Stomach smooth muscle (tissue), 2 donors: ENCODE results near the gene SMCO1.
"Not testable (repeated sequence)": the region's sequence is repeated elsewhere in the genome, so short reads cannot be mapped to it uniquely, and the experiment has no call there.

ENCODE experiments used
- H3K27ac ChIP-seq: one replicate; pipeline ENCODE4 v1.7.0; 2013; ENCODE audit warnings: mild to moderate bottlenecking, low read length, inconsistent platforms
- H3K27me3 ChIP-seq, 2 donors: one replicate each; pipeline ENCODE4 v1.7.0; 2013; ENCODE audit warnings: low read length in 2 of 2; ENCODE audit not compliant: insufficient read depth in 2 of 2, control insufficient read depth in 1 of 2
- H3K36me3 ChIP-seq, 2 donors: one replicate each; pipeline ENCODE4 v1.7.0; 2013; ENCODE audit warnings: low read length in 2 of 2; ENCODE audit not compliant: control insufficient read depth in 2 of 2, insufficient read depth in 2 of 2
- H3K4me1 ChIP-seq: one replicate; pipeline ENCODE4 v1.7.0; 2013; ENCODE audit warnings: low read length; ENCODE audit not compliant: control insufficient read depth, insufficient read depth
- H3K4me3 ChIP-seq, 2 donors: one replicate each; pipeline ENCODE4 v1.7.0; 2013; ENCODE audit warnings: low read length in 2 of 2
- H3K9ac ChIP-seq, 2 donors: one replicate each; pipeline ENCODE4 v1.7.0; 2013; ENCODE audit warnings: low read length in 2 of 2, mild to moderate bottlenecking in 1 of 2
- H3K9me3 ChIP-seq, 2 donors: one replicate each; pipeline ENCODE4 v1.7.0; 2013; ENCODE audit warnings: low read length in 2 of 2; ENCODE audit not compliant: control insufficient read depth in 2 of 2
- donor health status: healthy.
- donor health status: Pancreatic carcinoma.

The SMCO1 gene, protein sequence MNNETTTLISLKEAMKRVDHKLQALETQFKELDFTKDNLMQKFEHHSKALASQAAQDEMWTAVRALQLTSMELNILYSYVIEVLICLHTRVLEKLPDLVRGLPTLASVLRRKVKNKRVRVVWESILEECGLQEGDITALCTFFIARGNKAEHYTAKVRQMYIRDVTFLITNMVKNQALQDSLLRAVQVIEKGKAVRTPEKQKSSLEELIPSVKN

DNA sequence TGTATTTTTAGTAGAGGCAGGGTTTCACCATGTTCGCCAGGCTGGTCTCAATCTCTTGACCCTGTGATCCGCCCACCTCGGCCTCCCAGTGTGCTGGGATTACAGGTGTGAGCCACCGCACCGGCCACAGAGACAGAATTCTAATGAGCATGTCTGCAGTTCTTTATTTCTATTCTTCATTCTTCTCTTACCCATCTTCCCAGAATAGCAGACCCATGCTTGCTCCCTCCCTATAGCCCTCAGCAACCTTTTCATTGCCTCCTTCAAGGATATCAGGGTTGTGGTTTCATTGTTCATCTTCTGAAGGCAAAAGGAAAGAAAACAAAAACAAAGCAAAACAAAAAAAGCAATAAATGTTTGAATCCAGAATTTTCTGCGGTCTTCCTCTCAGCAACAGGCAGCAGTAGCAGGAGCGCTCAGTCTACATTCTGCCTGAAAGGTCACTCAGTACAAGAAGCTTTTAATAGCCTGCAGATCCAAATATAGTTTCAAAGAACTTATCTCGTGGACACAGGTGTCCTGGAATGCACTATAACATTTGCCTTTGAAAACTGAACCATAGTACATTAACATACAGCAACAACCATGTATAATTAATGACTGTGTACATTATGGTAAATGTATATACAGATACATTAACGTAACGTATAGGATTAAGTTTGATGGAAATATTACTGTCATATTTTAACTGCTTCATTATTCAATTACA lies at the start of gene SMCO1:
TSS of gene SMCO1 (minus strand) at position 434 of the 709 bp plus-strand sequence. CDS start at position 297, 137 bp downstream.
- no peaks in the 10 kb centered on the region for H3K4me1 ChIP-seq
- H3K4me3 ChIP-seq, result no peak within 1 kb of the TSS
- no peaks in the 10 kb centered on the region for H3K36me3 ChIP-seq
- H3K27me3 ChIP-seq, result no peaks in the 10 kb centered on the region
- peaks cover 8 to 9% of the 10 kb centered on the region in 2 donors for H3K9me3 ChIP-seq
- H3K27ac ChIP-seq, result no peak within 1 kb of the TSS
- no peak within 1 kb of the TSS for H3K9ac ChIP-seq

DNA sequence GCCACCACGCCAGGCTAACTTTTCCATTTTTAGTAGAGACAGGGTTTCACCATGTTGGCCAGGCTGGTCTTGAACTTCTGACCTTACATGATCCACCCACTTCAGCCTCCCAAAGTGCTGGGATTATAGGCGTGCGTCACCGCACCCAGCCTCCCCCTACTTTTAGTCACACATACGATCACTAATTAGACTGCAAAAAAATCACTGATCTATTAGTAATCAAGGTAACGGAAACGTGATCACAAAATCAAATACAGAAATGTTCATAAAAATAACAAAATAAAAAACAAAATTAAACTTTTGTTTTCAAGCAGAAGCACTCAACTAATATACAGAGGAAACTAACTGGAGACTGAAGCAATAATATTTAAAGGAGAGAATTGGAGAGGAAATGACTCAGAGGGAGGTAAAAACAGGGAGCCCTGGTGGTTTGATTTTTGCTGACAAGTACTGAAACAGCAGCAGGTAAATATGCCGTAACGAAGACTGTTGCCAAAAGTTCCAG lies 48.6 kb upstream of the SMCO1 start:
- Histone ChIP-seq H3K4me3 (no peak overlapping the region), H3K27ac (no peak overlapping the region)

DNA sequence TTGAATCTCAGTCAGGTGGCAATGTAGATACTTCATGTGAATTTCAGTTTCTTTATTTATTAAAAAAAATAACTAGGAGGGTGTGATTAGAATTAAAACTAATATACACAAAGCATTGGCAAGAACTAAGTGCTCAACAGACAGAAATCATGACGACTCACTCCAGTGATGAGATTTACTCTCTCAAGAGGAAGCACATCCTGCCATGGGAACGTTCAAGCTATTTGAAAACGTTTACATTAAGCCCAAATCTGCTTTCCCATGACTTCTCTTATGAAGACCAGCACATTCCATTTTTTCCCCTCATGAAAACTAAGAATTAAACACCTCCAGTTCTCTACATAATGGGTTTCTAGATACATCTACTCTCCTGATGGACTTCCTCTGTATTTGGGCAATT lies 44.7 kb upstream of the SMCO1 start:
- H3K9me3 ChIP-seq, result no peaks in the 10 kb centered on the region
- H3K36me3 ChIP-seq, result peaks cover 3 to 5% of the 10 kb centered on the region in 2 donors
- H3K27me3 ChIP-seq, result no peaks in the 10 kb centered on the region
- H3K4me3 ChIP-seq, result no peak overlapping the region
- H3K27ac ChIP-seq, result no peak overlapping the region
- no peak overlapping the region for H3K9ac ChIP-seq
- H3K4me1 ChIP-seq, result no peaks in the 10 kb centered on the region

More for the DNA sequence above, 48.6 kb upstream of the SMCO1 start:
- no peaks in the 10 kb centered on the region for H3K27me3 ChIP-seq
- H3K9me3 ChIP-seq, result no peaks in the 10 kb centered on the region
- H3K9ac ChIP-seq, result no peak overlapping the region
- peaks cover 3 to 8% of the 10 kb centered on the region in 2 donors for H3K36me3 ChIP-seq
- peaks cover 7% of the 10 kb centered on the region for H3K4me1 ChIP-seq

DNA sequence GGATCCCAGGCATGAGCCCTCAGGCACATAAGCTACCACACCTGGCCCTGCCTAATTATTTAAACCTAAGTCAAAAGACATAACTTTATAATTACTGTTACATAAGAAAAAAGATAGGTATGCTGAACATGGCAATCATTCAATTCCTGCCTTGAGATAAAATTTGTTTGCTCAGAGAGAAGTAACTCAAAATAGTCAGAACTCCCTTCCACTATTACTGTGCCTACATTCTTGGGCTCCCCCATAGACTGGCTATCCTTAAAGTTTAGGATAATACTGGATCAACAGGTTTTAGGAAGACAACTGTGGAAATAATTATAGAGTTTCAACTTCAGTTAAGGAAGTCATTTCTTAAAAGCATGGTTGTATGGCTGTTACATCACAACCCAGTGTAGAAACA lies 43.3 kb upstream of the SMCO1 start:
- H3K4me1 ChIP-seq, result no peaks in the 10 kb centered on the region
- no peak overlapping the region for H3K4me3 ChIP-seq
- H3K9ac ChIP-seq, result no peak overlapping the region
- no peak overlapping the region for H3K27ac ChIP-seq
- H3K27me3 ChIP-seq, result no peaks in the 10 kb centered on the region
- peaks cover 3 to 5% of the 10 kb centered on the region in 2 donors for H3K36me3 ChIP-seq
- no peaks in the 10 kb centered on the region for H3K9me3 ChIP-seq

DNA sequence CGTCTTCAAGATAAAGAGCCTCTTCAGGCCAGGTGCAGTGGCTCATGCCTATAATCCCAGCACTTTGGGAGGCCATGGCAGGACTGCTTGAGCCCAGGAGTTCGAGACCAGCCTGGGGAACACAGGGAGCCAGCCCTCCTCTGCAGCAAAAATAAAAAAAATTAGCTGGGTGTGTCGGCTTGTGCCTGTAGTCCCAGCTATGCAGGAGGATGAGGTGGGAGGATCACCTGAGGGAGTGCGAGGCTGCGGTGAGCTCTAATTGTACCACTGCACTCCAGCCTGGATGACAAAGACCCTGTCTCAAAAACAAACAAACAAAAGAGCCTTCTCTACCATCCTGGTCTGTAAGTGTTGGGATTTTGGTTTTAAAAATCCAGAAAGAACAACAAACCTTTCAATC lies 42.1 kb upstream of the SMCO1 start:
- H3K27ac ChIP-seq, result no peak overlapping the region
- H3K4me1 ChIP-seq, result no peaks in the 10 kb centered on the region
- no peak overlapping the region for H3K9ac ChIP-seq
- H3K27me3 ChIP-seq, result no peaks in the 10 kb centered on the region
- H3K36me3 ChIP-seq, result peaks cover 3 to 5% of the 10 kb centered on the region in 2 donors
- no peak overlapping the region for H3K4me3 ChIP-seq
- H3K9me3 ChIP-seq, result no peaks in the 10 kb centered on the region

DNA sequence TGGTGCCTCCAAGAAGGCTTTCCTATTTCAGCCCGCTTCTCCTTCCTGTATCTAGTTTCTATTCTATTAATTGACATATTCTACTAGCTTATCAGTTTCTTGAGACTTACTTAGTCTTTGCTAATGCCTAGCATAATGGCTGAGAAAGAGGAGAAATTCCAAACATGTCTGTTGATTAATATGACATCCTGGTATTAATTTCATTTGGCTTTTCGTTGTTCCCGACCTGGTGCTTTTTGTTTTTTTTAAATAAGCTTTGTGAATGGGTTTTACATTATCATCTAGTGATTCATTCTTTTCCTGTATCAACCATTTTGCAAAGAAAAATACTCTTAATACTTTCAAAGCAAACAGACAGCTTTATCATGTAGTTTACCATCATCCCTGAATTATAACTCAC lies 40.1 kb upstream of the SMCO1 start:
- H3K4me1 ChIP-seq, result no peaks in the 10 kb centered on the region
- no peaks in the 10 kb centered on the region for H3K36me3 ChIP-seq
- H3K4me3 ChIP-seq, result no peak overlapping the region
- H3K27me3 ChIP-seq, result no peaks in the 10 kb centered on the region
- no peaks in the 10 kb centered on the region for H3K9me3 ChIP-seq
- no peak overlapping the region for H3K9ac ChIP-seq
- no peak overlapping the region for H3K27ac ChIP-seq

DNA sequence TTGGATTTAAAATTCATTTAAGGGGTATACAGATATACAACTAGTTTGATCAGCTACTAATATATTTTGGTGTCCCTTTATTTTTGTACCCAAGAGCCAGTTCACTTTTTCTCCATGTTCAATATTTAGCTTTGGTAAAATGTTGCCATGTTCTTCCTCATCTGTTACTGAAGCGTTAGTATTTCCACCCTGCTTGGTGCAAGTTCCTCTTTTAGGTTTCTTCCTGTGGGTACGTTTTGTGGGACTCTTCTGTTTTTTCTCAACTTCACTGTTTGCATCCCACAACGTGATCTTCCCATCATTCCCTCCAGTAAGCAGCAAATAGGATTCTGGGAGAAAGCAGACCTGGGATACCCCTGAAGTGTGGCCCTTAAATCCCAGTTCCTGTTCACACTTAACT lies 39.1 kb upstream of the SMCO1 start:
- no peaks in the 10 kb centered on the region for H3K4me1 ChIP-seq
- H3K27ac ChIP-seq, result no peak overlapping the region
- H3K9ac ChIP-seq, result no peak overlapping the region
- no peaks in the 10 kb centered on the region for H3K27me3 ChIP-seq
- no peaks in the 10 kb centered on the region for H3K36me3 ChIP-seq
- H3K9me3 ChIP-seq, result no peaks in the 10 kb centered on the region
- no peak overlapping the region for H3K4me3 ChIP-seq

DNA sequence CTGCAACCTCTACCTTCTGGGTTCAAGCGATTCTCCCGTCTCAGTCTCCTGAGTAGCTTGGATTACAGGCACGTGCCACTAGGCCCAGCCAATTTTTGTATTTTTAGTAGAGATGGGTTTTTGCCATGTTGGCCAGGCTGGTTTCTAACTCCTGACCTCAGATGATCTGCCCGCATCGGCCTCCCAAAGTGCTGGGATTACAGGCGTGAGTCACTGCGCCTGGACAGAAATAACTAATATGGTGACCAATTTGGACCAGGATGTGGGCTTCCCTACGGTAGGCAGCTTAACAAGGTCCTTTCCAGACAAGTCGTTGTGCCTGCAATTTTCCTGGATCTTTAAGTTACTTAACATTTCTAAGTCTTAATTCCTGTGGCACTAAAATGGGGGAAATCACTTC lies 38.4 kb upstream of the SMCO1 start:
- Histone ChIP-seq H3K27me3 (no peaks in the 10 kb centered on the region), H3K9me3 (no peaks in the 10 kb centered on the region), H3K27ac (no peak overlapping the region), H3K36me3 (no peaks in the 10 kb centered on the region), H3K9ac (no peak overlapping the region), H3K4me1 (no peaks in the 10 kb centered on the region), H3K4me3 (no peak overlapping the region)

DNA sequence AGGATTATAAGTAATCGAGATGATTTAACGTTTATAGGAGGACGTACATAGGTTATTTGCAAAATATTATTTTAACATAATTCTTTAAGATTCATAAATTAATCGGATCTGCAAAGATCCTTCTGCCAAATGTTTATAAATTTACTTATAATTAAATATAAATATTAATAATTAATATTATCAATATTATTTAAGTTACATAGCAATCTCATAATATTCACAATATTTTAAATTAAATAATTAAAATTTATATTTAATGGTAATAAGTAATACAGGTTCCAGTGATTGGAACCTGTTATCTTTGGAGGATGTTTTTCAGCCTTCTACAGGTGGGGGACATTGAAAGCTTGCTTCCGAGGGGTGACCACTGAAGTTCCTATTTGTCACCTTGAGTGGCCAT lies 37.1 kb upstream of the SMCO1 start:
- H3K27ac ChIP-seq, result no peak overlapping the region
- no peaks in the 10 kb centered on the region for H3K36me3 ChIP-seq
- H3K4me3 ChIP-seq, result no peak overlapping the region
- H3K9ac ChIP-seq, result no peak overlapping the region
- H3K9me3 ChIP-seq, result no peaks in the 10 kb centered on the region
- no peaks in the 10 kb centered on the region for H3K27me3 ChIP-seq
- H3K4me1 ChIP-seq, result no peaks in the 10 kb centered on the region

DNA sequence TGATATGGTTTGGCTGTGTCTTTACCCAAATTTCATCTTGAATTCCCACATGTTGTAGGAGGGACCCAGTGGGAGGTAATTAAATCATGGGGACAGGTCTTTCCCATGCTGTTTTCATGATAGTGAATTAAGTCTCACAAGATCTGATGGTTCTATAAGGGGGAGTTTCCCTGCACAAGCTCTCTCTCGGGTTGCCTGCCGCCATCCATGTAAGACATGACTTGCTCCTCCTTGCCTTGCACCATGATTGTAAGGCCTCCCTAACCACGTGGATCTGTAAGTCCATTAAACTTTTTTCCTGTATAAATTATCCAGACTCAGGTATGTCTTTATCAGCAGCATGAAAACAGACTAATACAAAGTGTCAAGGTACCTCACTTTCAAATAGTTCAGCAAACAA lies 35.0 kb upstream of the SMCO1 start:
- H3K4me3 ChIP-seq, H3K4me1 ChIP-seq, H3K9ac ChIP-seq, H3K27me3 ChIP-seq, H3K9me3 ChIP-seq, H3K27ac ChIP-seq, H3K36me3 ChIP-seq: not testable (repeated sequence)

DNA sequence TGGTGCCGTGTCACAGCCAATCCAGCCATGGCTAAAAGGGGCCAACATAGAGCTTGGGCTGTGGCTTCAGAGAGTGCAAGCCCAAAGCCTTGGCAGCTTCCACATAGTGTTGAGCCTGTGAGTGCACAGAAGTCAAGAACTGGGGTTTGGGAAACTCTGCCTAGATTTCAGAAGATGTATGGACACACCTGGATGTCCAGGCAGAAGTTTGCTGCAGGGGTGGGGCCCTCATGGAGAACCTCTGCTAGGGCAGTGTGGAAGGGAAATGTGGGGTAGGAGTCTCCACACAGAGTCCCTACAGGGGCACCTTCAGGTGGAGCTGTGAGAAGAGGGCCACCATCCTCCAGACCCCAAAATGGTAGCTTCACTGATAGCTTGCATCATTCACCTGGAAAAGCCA lies 34.2 kb upstream of the SMCO1 start:
- H3K4me3 ChIP-seq, H3K27ac ChIP-seq, H3K27me3 ChIP-seq: not testable (repeated sequence)

More for the DNA sequence above, 34.2 kb upstream of the SMCO1 start:
- not testable (repeated sequence) for H3K9me3 ChIP-seq, H3K4me1 ChIP-seq, H3K9ac ChIP-seq, H3K36me3 ChIP-seq
